ENCODE measurements around the gene KRTAP10-9. TPM values are rescaled to one million over a fixed set of nuclear protein-coding genes. Genes with fewer than 3 reads are reported as not detected.

KRTAP10-9 gene
- polyA plus RNA-seq, 3 donors = not detected

DNA sequence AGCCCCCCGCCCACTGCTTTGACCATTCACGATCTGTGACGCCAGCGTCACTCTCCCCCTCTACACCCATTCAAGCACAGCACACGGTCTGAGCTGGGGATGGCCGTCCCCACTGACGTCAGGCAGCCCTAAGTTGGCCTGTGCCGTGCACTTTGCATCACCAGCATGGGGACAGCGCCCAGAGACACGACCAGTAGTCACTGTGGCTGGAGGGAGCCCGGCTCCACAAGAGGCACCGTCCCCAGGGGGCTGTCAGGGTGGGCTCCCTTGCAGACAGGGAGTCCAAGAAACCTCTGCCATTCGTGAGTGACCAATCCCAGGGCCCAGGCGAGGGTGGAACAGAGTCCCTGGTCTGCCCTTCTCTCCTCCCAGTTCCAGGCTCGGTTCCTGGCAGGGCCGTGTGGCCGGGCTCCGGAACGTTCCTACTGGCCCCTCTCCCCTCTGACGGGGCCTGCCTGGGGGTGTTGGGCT, 12.7 kb upstream of the KRTAP10-9 start:
- Mint-ChIP-seq H3K9me3 (peaks cover 18 to 43% (median 31%) of the 10 kb centered on the region in 7 donors), H3K27me3 (ENCODE audit: low read depth in 3 of 3) (peaks cover 2 to 8% (median 3%) of the 10 kb centered on the region in 3 donors), H3K4me3 (no peak overlapping the region), H3K4me1 (peaks cover 10% of the 10 kb centered on the region), H3K36me3 (no peaks in the 10 kb centered on the region), H3K27ac (no peak overlapping the region)
- 95% methylated on average over 13 of the region's 20 CpGs for WGBS (ENCODE audit: insufficient coverage)
- H3K4me2 ChIP-seq (replicated peaks; ENCODE audit: extremely low read depth, low read length, poor library complexity, severe bottlenecking) = no peak overlapping the region
- H3K36me3 ChIP-seq (replicated peaks in 1 of 2; ENCODE audit: control insufficient read depth in 1 of 2, insufficient read depth in 2 of 2, low read length in 2 of 2) = no peaks in the 10 kb centered on the region
- no peak overlapping the region for H3K4me3 ChIP-seq (replicated peaks in 1 of 3; ENCODE audit: low read depth in 2 of 3, low read length in 3 of 3)
- no peak overlapping the region for H3K9ac ChIP-seq (ENCODE audit: insufficient read depth, low read length, poor library complexity, severe bottlenecking)
- DNase-seq = no peak
- peaks cover 19 to 29% of the 10 kb centered on the region in 2 donors for H3K9me3 ChIP-seq (replicated peaks in 1 of 2; ENCODE audit: control insufficient read depth in 1 of 2, insufficient read depth in 1 of 2, low read length in 2 of 2)
- no peaks in the 10 kb centered on the region for H3K4me1 ChIP-seq (ENCODE audit: control insufficient read depth in 1 of 2, insufficient read depth in 2 of 2, low read length in 2 of 2)
- no peak for TF ChIP-seq CTCF (IDR thresholded peaks at IDR 0.05)
- no peaks in the 10 kb centered on the region for H4K20me1 ChIP-seq (ENCODE audit: insufficient read depth, low read length)
- no peak overlapping the region for H2AFZ ChIP-seq (ENCODE audit: insufficient read depth, low read depth, low read length, poor library complexity, severe bottlenecking)
- intact Hi-C loops (cut with micrococcal nuclease) = no loop called here
- no peaks in the 10 kb centered on the region for H3K27me3 ChIP-seq (ENCODE audit: control insufficient read depth in 2 of 2, insufficient read depth in 2 of 2, low read length in 2 of 2)
- no peaks in the 10 kb centered on the region for H3K79me2 ChIP-seq (ENCODE audit: insufficient read depth, low read length)
- no peak overlapping the region for H3K27ac ChIP-seq (ENCODE audit: low read depth in 1 of 2, low read length in 2 of 2)

GRCh38 chr21:44614961-44615391, 11.9 kb upstream of the KRTAP10-9 start:
- Mint-ChIP-seq H3K36me3 (no peaks in the 10 kb centered on the region), H3K9me3 (peaks cover 23 to 44% (median 32%) of the 10 kb centered on the region in 7 donors), H3K27me3 (ENCODE audit: low read depth in 3 of 3) (peaks cover 3 to 11% (median 4%) of the 10 kb centered on the region in 3 donors), H3K4me1 (peaks cover 10% of the 10 kb centered on the region), H3K4me3 (no peak overlapping the region), H3K27ac (no peak overlapping the region)
- WGBS (ENCODE audit: insufficient coverage) = 98% methylated on average over 22 of the region's 28 CpGs
- Histone ChIP-seq H3K4me3 (replicated peaks in 1 of 3; ENCODE audit: low read depth in 2 of 3, low read length in 3 of 3) (no peak overlapping the region), H3K79me2 (ENCODE audit: insufficient read depth, low read length) (no peaks in the 10 kb centered on the region), H3K27ac (ENCODE audit: low read depth in 1 of 2, low read length in 2 of 2) (no peak overlapping the region), H3K4me1 (ENCODE audit: control insufficient read depth in 1 of 2, insufficient read depth in 2 of 2, low read length in 2 of 2) (no peaks in the 10 kb centered on the region), H3K4me2 (replicated peaks; ENCODE audit: extremely low read depth, low read length, poor library complexity, severe bottlenecking) (no peak overlapping the region), H4K20me1 (ENCODE audit: insufficient read depth, low read length) (no peaks in the 10 kb centered on the region), H3K9me3 (replicated peaks in 1 of 2; ENCODE audit: control insufficient read depth in 1 of 2, insufficient read depth in 1 of 2, low read length in 2 of 2) (peaks cover 23 to 29% of the 10 kb centered on the region in 2 donors), H3K27me3 (ENCODE audit: control insufficient read depth in 2 of 2, insufficient read depth in 2 of 2, low read length in 2 of 2) (no peaks in the 10 kb centered on the region), H3K36me3 (replicated peaks in 1 of 2; ENCODE audit: control insufficient read depth in 1 of 2, insufficient read depth in 2 of 2, low read length in 2 of 2) (no peaks in the 10 kb centered on the region), H3K9ac (ENCODE audit: insufficient read depth, low read length, poor library complexity, severe bottlenecking) (no peak overlapping the region), H2AFZ (ENCODE audit: insufficient read depth, low read depth, low read length, poor library complexity, severe bottlenecking) (no peak overlapping the region)
- TF ChIP-seq CTCF (IDR thresholded peaks at IDR 0.05) = no peak
- intact Hi-C loops (cut with micrococcal nuclease) = no loop called here
- no peak for DNase-seq

Data from CD14-positive monocyte (primary cell).